GM21737 (cell line): ENCODE data around the gene NAALADL2.
"Not testable (repeated sequence)": the region's sequence is repeated elsewhere in the genome, so short reads cannot be mapped to it uniquely, and the experiment has no call there.

Experiments used
- ATAC-seq: cut with Tn5 transposase; IDR thresholded peaks from one replicate; pipeline ENCODE4 v1.9.1; 2021; ENCODE audit warnings: mild to moderate bottlenecking, moderate library complexity; ENCODE audit not compliant: unreplicated experiment

NAALADL2 gene

DNA sequence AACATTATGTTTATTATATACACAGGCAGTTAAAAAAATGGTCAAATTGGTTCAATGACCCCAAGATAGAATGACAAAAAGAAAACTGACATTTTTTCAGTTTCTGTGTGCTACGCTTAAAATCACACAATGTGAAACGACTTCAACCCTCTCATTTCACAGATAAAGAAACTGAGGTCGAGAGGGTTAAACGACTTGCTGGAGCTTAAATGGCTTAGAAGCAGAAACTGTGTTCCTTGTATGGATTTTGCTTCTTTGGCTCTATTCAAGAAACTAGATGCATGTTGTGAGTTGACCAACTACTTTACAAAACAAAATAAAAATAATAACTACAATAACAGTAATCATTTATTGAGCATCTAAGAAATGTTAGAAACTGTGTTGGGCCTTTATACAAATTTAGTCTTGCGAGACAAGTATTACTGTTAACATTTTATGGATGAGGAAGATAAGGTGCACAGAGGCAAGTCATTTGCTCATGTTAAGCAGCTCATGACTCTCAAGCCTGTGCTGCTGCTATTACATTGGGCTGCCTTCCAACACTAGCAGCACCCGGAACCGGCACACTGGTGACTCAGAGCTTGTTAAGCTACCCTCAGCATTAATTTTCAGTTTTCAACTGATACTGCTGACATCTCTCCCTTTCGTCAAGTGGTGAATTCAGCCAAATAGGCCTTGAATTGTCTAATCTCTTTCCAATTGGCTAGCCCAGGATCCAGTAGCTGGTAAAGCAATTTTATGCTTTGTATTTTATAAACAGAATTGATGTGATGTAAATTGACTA is 487.6 kb downstream of the NAALADL2 start:
- ATAC-seq, result no peak

DNA sequence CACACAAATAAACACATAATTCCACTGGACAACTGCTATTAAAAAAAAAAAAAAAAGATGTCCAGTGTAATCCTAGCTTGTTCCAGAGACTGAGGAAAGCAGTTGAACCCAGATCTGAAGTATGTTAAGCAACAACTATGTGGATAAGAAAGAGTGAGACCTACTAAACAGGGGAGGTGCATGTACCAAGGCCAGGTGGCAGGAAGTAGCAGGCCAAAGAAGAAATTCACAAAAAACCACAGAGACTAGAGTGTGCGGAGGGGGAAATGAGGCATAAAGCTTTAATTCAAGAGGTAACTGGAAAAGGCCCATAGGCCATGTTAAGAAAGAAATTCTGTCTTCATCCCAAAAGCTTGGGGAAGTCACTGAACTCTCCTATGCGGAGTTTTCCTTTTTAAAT is 490.0 kb downstream of the NAALADL2 start:
- peak; percentile 72 for ATAC-seq

DNA sequence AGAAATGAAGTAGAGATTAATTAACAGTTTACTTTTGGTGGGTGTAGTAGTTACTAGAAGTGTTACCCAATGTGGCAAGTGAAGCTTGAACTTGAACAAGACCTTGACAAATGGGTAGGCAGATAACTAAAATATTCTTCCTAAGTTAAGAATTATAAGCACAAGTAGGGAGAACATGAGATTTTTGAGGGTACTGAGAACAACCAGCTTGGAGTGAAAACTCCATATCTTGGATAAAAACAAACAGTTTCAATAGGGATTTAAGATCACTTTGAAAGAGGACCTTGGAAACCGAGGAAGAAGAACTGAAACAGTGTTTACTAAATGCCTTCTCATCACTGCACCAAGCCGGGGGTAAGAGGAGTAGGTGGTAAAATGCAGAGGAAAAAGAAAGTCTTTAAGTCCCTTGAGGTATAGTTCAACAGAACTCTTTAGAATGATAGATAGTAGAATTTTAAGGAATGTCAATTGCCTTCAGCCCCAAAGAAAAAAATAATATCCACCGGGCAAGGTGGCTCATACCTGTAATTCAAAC is 496.7 kb downstream of the NAALADL2 start:
- ATAC-seq, result no peak

GRCh38 chr3:175356899-175357324 is 497.8 kb downstream of the NAALADL2 start:
- ATAC-seq, result no peak

DNA sequence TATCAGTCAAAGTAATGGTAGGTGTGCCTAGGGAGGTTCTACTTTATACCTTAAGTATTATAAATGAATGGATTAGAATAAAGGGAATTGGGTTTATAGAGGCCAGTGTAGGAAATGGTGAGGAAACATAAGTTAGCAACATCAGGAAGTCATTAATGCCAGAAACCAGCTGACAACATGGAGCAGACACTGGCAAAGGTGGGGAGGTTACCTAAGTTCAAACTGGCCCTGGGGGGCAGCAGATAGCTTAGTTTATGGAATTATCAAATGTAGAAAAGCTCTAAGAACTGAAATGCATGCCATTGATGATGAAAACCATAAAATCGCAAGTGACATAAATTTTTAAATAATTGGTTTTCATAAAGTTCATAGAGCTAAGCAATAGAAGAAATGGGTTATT is 498.6 kb downstream of the NAALADL2 start:
- no peak for ATAC-seq

- no peak for ATAC-seq
These were observed 499.8 kb downstream of the NAALADL2 start for GRCh38 chr3:175358935-175359334.

DNA sequence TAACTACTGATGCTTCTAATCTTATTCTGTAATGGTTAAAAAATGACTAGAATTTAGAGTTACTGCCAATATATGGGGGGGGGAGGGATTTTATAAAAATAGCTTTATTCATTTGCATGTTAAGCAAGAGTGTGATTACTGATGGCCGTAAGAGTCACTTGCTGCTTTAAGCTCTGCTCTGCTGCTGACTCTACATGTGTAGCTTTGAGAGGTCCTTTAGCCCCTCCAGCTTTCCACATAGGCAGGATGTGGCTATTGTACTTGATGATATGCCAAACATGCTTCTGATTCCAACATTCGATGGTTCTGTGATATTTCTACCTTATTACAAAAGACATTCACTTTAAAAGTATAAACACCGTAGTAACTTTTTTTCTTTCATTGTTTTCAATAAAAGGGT is 511.3 kb downstream of the NAALADL2 start:
- not testable (repeated sequence) for ATAC-seq

DNA sequence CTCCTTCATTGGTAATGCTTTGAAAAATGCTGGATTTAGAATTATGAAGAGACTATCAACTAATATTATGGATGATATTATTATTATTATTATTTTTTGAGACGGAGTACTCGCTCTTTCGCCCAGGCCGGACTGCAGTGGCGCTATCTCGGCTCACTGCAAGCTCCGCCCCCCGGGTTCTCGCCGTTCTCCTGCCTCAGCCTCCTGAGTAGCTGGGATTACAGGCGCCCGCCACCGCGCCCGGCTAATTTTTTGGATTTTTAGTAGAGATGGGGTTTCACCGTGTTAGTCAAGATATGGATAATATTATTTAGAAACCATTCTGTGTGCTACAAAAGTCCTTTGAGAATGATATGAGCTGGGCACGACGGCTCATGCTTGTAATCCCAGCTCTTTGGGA is 512.1 kb downstream of the NAALADL2 start:
- ATAC-seq, result not testable (repeated sequence)

GRCh38 chr3:175374705-175375104 is 515.6 kb downstream of the NAALADL2 start:
- ATAC-seq, result no peak

GRCh38 chr3:175378348-175378747 is 519.2 kb downstream of the NAALADL2 start:
- ATAC-seq, result no peak

GRCh38 chr3:175381685-175382084 is 522.6 kb downstream of the NAALADL2 start:
- ATAC-seq, result no peak

DNA sequence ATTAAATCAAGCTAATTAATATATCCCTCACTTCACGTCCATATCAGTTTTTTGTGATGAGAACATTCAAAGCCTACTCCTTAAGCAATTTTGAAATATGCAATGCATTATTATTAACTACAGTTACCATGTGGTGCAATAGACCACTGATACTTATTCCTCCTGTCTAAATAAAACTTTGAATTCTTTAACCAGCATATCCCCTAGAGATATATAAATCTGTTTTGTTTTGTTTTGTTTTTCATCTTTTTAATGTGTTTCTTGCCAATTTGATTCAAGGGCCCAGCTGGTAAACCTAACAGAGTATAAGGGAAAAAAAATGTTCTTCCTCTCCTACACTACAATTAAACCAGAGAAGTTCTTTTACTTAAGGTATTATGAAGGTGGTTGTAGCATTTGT is 524.2 kb downstream of the NAALADL2 start:
- ATAC-seq, result no peak

DNA sequence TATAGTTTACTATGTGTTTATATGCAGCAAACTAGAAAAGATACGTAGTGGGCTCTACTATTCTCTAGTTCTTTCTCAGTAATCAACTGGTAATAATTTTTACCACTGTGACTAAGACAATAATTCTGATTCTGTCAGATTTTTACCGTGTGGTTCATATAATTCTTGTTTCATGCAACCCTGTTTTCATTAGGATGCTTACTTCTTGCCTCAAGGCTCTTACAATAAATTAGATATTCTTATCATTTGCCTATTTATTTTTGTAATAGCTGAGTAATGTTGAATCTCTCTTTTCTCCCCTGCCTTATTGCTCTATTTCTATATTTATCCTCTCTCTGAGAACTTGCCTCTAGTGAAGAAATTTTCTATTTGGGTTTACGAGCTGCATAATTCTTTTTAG is 524.7 kb downstream of the NAALADL2 start:
- no peak for ATAC-seq

- ATAC-seq, result no peak
These were observed 525.4 kb downstream of the NAALADL2 start for GRCh38 chr3:175384569-175384968.

- no peak for ATAC-seq
These were observed 527.5 kb downstream of the NAALADL2 start for GRCh38 chr3:175386630-175387029.

- ATAC-seq, result no peak
These were observed 530.4 kb downstream of the NAALADL2 start for GRCh38 chr3:175389560-175389959.

- no peak for ATAC-seq
These were observed 532.5 kb downstream of the NAALADL2 start for GRCh38 chr3:175391601-175392000.

DNA sequence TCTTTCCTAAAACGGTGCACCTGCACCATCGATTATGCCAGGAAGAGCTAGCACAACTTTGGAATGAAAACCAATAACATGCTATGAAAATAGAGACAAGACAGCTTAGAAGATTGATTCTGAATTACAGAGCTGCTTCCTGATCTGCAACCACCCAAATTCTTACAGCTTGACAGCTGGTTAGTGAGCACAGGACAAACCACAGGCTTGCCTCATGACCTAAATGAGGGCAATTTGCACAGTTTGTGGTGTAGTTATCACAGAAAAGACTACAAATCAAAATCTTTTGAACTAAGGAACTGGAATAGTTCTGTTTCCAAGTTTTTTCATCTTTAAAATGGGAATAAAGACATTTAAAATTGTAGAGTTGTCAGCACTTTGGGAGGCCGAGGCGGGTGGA is 533.5 kb downstream of the NAALADL2 start:
- no peak for ATAC-seq

DNA sequence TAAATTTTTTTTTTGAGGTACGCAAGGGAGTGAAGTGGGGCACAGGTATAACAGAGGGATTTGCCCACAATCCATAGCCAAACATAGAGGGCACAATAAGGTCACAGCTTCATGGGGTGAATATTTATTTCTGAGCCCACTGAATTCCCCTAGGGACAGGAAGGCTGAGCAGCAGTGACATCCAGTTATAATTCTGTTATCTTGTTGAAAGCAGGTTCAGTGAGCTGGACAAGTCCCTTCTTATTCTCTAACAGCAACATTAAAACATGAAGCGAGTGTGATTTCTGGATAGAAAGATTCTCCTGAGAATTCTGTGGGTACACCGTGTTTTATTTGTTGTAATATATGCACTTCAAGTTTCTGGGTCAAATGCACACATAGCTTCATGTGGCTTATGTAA is 538.2 kb downstream of the NAALADL2 start:
- no peak for ATAC-seq

DNA sequence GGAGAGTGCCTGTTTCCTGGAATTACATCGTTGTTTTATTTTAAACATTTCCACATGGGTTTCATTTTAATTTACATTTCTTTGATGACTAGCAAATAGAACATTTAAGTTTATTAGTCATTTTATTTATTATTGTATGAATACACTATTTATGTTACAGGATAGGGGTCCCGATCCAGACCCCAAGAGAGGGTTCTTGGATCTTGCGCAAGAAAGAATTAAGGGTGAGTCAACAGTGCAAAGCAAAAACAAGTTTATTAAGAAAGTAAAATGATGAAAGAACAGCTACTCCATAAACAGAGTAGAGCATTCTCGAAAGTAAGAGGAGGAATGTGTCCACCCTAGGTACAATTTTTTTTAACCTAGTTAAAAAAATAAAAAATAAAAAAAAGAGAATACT is 539.5 kb downstream of the NAALADL2 start:
- ATAC-seq, result no peak

GRCh38 chr3:175399156-175399840 is 540.2 kb downstream of the NAALADL2 start:
- ATAC-seq, result no peak

DNA sequence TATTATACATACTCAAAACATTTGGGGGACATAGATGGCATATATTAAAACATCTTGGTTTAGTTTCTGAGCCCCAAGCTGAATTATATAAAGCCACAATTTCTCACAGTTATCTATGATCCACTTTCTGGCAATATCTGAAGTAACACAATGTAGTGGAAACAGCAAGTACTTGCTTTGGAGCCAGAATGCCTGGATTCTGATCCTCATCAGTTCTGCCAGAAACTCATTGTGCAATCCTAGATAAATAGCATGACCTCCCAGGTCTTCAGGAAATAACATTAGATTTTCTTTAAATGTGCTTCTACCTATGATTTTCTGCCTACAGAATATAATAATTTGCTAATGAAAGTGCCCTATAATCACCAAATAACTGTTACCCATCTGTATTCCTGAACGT is 544.9 kb downstream of the NAALADL2 start:
- ATAC-seq, result no peak
